VCaP (cell line): ENCODE data around the gene PXDC1.

ENCODE experiments used
- H3K27ac ChIP-seq: fragments of 450-650 bp; 2 replicates; pipeline ENCODE4 v1.5.1; 2017
- TF ChIP-seq, protein P1 (sequence below): fragments of 450-650 bp; conservative IDR thresholded peaks from 2 replicates; pipeline ENCODE4 v1.5.1; 2017; ENCODE audit warnings: mild to moderate bottlenecking, moderate library complexity

The PXDC1 gene

GRCh38 chr6:3750317-3751076, 1.0 kb downstream of the PXDC1 start:
- TF ChIP-seq, protein P1, sequence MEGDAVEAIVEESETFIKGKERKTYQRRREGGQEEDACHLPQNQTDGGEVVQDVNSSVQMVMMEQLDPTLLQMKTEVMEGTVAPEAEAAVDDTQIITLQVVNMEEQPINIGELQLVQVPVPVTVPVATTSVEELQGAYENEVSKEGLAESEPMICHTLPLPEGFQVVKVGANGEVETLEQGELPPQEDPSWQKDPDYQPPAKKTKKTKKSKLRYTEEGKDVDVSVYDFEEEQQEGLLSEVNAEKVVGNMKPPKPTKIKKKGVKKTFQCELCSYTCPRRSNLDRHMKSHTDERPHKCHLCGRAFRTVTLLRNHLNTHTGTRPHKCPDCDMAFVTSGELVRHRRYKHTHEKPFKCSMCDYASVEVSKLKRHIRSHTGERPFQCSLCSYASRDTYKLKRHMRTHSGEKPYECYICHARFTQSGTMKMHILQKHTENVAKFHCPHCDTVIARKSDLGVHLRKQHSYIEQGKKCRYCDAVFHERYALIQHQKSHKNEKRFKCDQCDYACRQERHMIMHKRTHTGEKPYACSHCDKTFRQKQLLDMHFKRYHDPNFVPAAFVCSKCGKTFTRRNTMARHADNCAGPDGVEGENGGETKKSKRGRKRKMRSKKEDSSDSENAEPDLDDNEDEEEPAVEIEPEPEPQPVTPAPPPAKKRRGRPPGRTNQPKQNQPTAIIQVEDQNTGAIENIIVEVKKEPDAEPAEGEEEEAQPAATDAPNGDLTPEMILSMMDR, result no peak
- H3K27ac ChIP-seq, result no peak overlapping the region

DNA sequence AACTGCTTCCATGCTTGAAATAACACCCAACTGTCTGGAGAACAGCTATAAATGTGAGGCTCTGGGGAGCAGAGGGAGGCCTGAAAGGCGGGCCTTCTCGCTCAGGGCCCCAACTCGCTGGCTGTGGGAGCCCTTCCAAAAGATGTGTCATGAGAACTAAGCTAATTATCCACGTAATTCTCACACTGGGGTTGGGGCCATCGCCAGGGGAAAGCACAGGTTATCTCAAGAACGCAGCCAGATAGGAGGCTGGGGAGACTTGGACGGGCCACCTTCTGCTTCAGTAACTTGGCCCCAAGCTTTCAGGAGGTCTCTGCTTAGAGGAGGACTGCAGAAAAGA, 1.6 kb downstream of the PXDC1 start:
- H3K27ac ChIP-seq, result no peak overlapping the region
- TF ChIP-seq, protein P1, result no peak

- TF ChIP-seq, protein P1, result no peak
- H3K27ac ChIP-seq, result no peak overlapping the region
These were observed 2.3 kb downstream of the PXDC1 start for GRCh38 chr6:3749067-3749841.

DNA sequence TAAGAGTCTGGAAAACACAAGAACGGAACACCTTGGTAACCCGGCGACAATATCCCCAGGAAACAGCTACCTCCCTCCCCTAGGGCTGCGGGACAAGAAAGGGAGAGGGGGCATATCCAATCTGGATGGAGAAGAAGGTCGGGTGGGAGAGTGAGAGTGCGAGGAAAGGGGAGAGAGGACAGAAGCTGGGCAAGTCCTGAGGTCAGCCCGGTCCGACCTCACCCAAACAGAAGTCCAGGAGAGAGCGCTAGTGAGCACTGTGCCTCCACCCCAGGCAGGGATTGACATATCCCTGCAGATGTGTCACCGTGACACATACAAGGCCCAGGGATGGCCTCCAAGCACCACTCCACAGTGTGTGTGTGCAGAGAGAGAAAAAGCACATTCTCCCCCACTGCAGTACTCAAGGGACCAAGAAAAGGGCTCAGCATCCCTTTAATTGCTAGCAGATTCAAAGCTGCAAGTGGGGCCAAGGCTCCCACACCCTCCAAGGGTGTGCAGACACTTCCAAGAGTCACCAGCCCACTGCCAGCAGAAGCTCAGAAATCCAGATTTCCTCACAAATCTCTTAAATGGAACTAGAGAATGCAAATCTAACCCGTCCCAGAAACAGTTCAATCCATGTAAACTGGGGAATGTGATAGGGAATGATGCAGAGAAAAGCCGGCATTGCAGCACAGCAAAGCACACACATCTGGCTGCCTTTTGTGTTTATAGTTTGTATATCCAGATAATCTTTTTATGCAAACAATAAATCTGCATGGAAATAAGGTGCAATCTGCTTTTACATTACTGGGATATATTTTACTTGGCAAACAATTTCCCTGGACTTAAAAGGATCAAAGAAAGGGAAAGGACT, 3.1 kb downstream of the PXDC1 start:
- TF ChIP-seq, protein P1, result peak; percentile 74
- no peak overlapping the region for H3K27ac ChIP-seq

DNA sequence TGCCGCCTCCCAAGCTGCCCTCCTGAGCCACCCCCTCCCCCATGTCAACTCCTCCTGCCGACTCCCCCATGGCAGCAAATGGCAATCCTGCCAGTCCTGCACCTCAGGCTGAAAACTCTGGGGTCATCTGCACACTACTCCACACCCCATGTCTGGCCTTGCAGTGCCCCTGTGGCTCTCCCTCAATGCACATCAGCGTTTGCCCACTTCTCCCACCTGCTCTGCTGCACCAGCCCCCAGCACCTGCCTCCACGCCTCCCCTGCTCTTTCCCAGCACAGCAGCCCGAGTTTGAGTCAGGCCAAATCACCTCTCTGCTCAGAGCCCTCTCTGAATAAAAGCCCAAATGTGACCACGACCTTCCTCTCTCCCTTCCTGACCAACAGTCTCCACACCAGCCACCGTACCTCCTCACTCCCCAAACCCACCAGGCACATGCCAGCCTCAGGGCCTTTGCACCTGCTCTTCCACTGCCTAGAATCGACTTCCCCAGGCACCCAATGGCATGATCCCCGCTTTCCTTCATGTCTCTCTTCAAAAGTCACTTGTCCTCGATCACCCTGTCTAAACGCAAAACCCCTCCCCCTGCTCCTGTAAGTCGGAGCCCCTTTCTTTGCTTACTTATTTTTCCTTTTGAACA, 4.3 kb downstream of the PXDC1 start:
- TF ChIP-seq, protein P1, result no peak
- no peak overlapping the region for H3K27ac ChIP-seq

DNA sequence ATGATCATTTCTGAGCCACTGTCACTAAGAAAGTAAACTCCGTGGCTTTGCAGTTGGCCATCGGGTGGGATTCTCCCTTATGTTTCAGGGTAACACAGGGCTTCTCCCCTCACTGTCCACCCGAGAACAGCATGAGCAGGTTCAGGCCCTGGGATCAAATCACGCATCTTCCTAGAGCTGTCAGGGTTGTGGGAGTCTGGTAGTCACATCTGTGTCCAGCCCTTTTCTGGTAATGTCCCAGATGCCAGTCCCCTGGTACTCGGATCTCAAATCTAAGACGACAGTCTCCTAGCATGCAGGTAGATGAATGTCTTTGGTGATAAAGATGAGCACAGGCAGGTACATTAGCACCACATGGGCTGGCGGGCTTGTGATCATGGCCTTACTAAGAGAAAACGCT, 4.8 kb downstream of the PXDC1 start:
- H3K27ac ChIP-seq, result no peak overlapping the region
- TF ChIP-seq, protein P1, result no peak
